HG02588 (cell line): ENCODE data around the gene ZNF316.

ENCODE experiments used
- ATAC-seq: cut with Tn5 transposase; IDR thresholded peaks from one replicate; pipeline ENCODE4 v1.9.1; 2021; ENCODE audit warnings: mild to moderate bottlenecking, moderate library complexity; ENCODE audit not compliant: unreplicated experiment

The ZNF316 gene

DNA sequence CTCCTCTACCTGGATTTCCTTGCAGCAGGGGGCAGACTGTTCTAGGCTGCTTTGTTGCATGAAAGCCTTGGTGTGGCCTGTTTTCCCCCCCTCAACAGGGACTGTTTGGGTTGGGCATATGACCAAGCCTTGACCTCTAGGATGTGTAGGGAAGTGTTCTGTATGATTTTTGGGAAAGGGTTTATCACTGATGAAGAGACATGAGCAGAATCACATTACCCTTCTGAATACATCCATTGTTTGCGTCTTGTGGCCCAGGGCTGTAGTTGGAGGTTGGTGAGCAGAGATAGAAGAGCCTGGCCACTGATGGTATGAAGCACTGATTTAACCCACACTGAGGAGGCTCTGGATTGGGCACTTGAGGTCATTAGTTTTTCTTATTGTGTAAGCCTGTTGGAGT lies 43.0 kb downstream of the ZNF316 start:
- no peak for ATAC-seq

DNA sequence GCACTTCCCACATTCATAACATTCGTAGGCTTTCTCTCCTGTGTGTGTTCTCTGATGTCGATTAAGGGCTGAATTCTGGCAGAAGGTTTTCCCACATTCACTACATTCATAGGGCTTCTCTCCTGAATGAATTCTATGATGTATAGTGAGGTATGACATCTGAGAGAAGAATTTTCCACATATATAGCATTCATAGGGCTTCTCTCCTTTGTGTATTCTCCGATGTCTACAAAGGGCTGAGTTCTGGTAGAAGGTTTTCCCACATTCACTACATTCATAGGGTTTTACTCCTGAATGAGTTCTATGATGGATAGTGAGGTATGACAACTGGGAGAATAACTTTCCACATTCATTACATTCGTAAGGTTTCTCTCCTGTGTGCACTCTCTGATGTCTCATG lies 54.0 kb downstream of the ZNF316 start:
- no peak for ATAC-seq

DNA sequence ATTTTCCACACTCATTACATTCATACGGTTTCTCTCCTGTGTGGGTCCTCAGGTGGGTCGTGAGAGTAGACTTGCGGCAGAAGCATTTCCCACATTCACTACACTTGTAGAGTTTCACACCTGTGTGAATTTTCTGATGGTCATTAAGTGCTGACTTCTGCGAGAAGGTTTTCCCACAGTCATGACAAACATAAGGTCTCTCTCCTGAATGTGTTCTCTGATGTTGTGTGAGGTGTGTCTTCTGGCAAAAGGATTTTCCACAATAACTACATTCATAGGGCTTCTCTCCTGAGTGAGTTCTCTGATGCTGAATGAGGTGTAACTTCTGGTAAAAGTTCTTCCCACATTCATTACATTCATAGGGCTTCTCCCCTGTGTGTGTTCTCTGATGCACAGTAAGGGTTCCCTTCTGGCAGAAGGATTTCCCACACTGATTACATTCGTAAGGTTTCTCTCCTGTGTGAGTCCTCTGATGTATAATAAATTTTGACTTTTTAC lies 54.5 kb downstream of the ZNF316 start:
- ATAC-seq, result no peak

DNA sequence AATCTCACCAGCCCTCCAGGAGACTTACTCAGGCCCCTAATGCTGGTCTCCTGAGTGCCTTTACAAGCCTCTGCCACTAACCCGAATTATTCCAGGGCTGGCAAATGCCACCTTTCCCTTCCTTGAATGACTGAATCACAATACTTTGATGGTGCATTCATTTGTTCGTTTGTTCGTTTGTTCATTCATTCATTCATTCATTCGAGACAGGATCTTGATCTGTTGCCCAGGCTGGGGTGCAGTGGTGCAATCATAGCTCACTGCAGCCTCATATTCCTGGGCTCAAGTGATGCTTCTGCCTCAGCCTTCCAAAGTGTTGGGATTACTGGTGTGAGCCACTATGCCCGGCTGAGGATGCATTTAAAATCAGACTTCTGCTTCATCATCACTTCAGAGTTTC lies 63.7 kb downstream of the ZNF316 start:
- no peak for ATAC-seq

DNA sequence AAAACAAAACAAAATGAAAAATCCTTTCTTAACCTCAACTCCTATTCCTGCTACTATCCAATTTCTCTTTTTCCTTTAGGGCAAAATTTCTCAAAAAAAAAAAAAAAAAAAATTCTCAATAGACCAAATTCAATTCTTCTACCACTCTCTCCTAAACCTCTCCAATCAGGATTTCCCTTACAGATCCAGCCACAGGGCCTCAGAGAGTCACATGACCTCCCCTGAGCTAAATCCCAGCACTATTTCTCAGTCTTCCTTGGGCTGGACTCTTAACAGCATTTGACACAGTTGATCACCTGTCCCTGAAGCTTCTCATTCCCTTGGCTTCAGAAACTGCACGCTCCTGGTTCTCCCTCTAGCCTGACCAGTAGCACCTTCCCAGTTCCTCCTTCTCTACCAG lies 64.7 kb downstream of the ZNF316 start:
- no peak for ATAC-seq
